Colonic mucosa (tissue), 4 donors: ENCODE measurements around the gene BOLA3. TPM values are rescaled to one million over a fixed set of nuclear protein-coding genes. Genes with fewer than 3 reads are reported as not detected.

Experiments
- DNase-seq: peaks from one replicate; pipeline ENCODE4 v3.0.0-alpha.2; 2020
- H3K27ac ChIP-seq: fragments of 200-600 bp; one replicate; pipeline ENCODE4 v1.8.0; 2021
- H3K27me3 ChIP-seq: fragments of 200-600 bp; one replicate; pipeline ENCODE4 v1.8.0; 2021
- H3K36me3 ChIP-seq: fragments of 200-600 bp; one replicate; pipeline ENCODE4 v1.8.0; 2021
- H3K4me1 ChIP-seq: fragments of 200-600 bp; one replicate; pipeline ENCODE4 v1.8.0; 2021; ENCODE audit warnings: mild to moderate bottlenecking
- H3K4me3 ChIP-seq: fragments of 200-600 bp; one replicate; pipeline ENCODE4 v1.8.0; 2021
- H3K9ac ChIP-seq, 2 donors: one replicate each; pipeline ENCODE4 v1.7.0; 2013; ENCODE audit warnings: control low read depth in 2 of 2, low read depth in 2 of 2, low read length in 2 of 2
- H3K9me3 ChIP-seq: fragments of 200-600 bp; one replicate; pipeline ENCODE4 v1.8.0; 2021
- intact Hi-C: fragments of 100-400 bp; cut with DNase I; formaldehyde crosslinking; loops from one replicate; pipeline ENCODE4 v1.14.1; 2022
- total RNA-seq, 2 donors: library from RNA; stranded (reverse); fragmentation: NEBNext Ultra II Directional in 1 of 2; extraction: Animal tissue kit (Norgen Biotek cat#: 25700) in 1 of 2; gene quantifications; one replicate each; pipeline ENCODE4 v1.2.1, GENCODE V29; 2021
- TF ChIP-seq, protein P1 (sequence below): fragments of 200-600 bp; IDR thresholded peaks from one replicate; pipeline ENCODE4 v1.8.0; 2022; ENCODE audit warnings: antibody characterized with exemption, mild to moderate bottlenecking
- donor health status: healthy.
- donor health status: DM: no; HTN: no; CAD: no.
- donor health status: DM: no; HTN: no; CAD: no.

Gene BOLA3
- total RNA-seq, 2 donors from 2014 or later, result 44.8 to 95.1 TPM

DNA sequence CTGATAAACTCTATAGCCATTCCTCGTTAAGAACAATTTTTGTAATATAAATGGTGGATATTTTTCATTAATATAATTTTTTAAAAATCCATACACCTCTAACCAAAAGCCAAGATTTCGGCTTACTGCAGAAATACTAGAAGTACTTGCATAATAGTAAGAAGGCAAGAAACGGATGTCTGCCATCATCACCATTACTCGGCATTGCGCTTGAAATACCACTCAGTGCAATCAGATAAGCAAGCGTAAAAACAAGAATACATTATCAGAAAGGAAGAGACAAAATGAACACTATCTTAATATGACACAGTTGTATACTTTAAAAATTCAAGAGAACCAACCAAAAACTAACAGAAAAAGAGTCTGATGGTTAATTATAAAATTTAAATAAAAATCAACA is 15.2 kb upstream of the BOLA3 start:
- Histone ChIP-seq H3K36me3 (peaks cover 12% of the 10 kb centered on the region), H3K27me3 (no peaks in the 10 kb centered on the region), H3K4me3 (no peak overlapping the region), H3K27ac (no peak overlapping the region), H3K9me3 (no peaks in the 10 kb centered on the region), H3K4me1 (no peaks in the 10 kb centered on the region), H3K9ac (no peak overlapping the region)
- intact Hi-C loops, result no loop called here
- TF ChIP-seq, protein P1, sequence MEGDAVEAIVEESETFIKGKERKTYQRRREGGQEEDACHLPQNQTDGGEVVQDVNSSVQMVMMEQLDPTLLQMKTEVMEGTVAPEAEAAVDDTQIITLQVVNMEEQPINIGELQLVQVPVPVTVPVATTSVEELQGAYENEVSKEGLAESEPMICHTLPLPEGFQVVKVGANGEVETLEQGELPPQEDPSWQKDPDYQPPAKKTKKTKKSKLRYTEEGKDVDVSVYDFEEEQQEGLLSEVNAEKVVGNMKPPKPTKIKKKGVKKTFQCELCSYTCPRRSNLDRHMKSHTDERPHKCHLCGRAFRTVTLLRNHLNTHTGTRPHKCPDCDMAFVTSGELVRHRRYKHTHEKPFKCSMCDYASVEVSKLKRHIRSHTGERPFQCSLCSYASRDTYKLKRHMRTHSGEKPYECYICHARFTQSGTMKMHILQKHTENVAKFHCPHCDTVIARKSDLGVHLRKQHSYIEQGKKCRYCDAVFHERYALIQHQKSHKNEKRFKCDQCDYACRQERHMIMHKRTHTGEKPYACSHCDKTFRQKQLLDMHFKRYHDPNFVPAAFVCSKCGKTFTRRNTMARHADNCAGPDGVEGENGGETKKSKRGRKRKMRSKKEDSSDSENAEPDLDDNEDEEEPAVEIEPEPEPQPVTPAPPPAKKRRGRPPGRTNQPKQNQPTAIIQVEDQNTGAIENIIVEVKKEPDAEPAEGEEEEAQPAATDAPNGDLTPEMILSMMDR, result no peak
- DNase-seq, result no peak

GRCh38 chr2:74155830-74156229 is 8.1 kb upstream of the BOLA3 start:
- Histone ChIP-seq H3K36me3 (peaks cover 23% of the 10 kb centered on the region), H3K9me3 (no peaks in the 10 kb centered on the region), H3K4me1 (no peaks in the 10 kb centered on the region), H3K27me3 (no peaks in the 10 kb centered on the region), H3K4me3 (no peak overlapping the region), H3K9ac (no peak overlapping the region), H3K27ac (no peak overlapping the region)
- intact Hi-C loops, result no loop called here
- TF ChIP-seq, protein P1, result no peak
- DNase-seq, result no peak

GRCh38 chr2:74152954-74153353 is 5.2 kb upstream of the BOLA3 start:
- TF ChIP-seq, protein P1, result no peak

GRCh38 chr2:74149570-74150319 is 2.0 kb upstream of the BOLA3 start:
- intact Hi-C loops, result loop anchor here (10.0 kb wide), 1 partner anchor 325 kb away; the partner anchor contains the start of gene STAMBP
- H3K9me3 ChIP-seq, result no peaks in the 10 kb centered on the region
- peaks cover 6% of the 10 kb centered on the region for H3K4me1 ChIP-seq
- H3K36me3 ChIP-seq, result no peaks in the 10 kb centered on the region
- no peak overlapping the region for H3K9ac ChIP-seq
- TF ChIP-seq, protein P1, result no peak
- H3K4me3 ChIP-seq, result no peak overlapping the region
- H3K27me3 ChIP-seq, result no peaks in the 10 kb centered on the region
- no peak for DNase-seq
- H3K27ac ChIP-seq, result no peak overlapping the region

More at GRCh38 chr2:74152954-74153353, 5.2 kb upstream of the BOLA3 start:
- Histone ChIP-seq H3K36me3 (peaks cover 23% of the 10 kb centered on the region), H3K4me1 (no peaks in the 10 kb centered on the region), H3K4me3 (no peak overlapping the region), H3K9me3 (no peaks in the 10 kb centered on the region), H3K27ac (no peak overlapping the region), H3K27me3 (no peaks in the 10 kb centered on the region), H3K9ac (no peak overlapping the region)
- intact Hi-C loops, result no loop called here
- DNase-seq, result no peak

DNA sequence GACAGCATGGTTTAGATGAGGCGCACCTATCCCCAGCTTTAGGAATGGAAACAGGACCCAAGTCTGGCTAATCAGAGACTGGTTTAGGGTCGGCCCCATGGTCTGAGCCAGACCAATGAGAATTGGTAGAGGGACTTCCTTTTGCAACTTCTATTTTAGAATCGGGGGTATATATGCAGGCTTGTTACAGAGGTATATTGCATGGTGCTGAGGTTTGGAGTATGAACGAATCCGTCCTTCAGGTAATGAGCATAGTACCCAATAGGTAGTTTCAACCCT is 1.5 kb upstream of the BOLA3 start:
- no peak overlapping the region for H3K27ac ChIP-seq
- peaks cover 6% of the 10 kb centered on the region for H3K4me1 ChIP-seq
- H3K36me3 ChIP-seq, result no peaks in the 10 kb centered on the region
- DNase-seq, result no peak
- no peaks in the 10 kb centered on the region for H3K9me3 ChIP-seq
- no peak overlapping the region for H3K9ac ChIP-seq
- TF ChIP-seq, protein P1, result no peak
- intact Hi-C loops, result loop anchor here (10.0 kb wide), 1 partner anchor 324 kb away; the partner anchor contains the start of gene STAMBP
- H3K27me3 ChIP-seq, result no peaks in the 10 kb centered on the region
- H3K4me3 ChIP-seq, result no peak overlapping the region
